SH-SY5Y (cell line): ENCODE data around the gene TTC28.

Experiments
- GATA2 ChIP-seq: IDR thresholded peaks from 2 replicates; pipeline ENCODE4 v1.6.1; 2011; ENCODE audit warnings: mild to moderate bottlenecking, low read depth, low read length
- GATA3 ChIP-seq: IDR thresholded peaks from 2 replicates; pipeline ENCODE4 v1.6.1; 2011; ENCODE audit warnings: low read depth, mild to moderate bottlenecking, low read length, moderate library complexity

The TTC28 gene

DNA sequence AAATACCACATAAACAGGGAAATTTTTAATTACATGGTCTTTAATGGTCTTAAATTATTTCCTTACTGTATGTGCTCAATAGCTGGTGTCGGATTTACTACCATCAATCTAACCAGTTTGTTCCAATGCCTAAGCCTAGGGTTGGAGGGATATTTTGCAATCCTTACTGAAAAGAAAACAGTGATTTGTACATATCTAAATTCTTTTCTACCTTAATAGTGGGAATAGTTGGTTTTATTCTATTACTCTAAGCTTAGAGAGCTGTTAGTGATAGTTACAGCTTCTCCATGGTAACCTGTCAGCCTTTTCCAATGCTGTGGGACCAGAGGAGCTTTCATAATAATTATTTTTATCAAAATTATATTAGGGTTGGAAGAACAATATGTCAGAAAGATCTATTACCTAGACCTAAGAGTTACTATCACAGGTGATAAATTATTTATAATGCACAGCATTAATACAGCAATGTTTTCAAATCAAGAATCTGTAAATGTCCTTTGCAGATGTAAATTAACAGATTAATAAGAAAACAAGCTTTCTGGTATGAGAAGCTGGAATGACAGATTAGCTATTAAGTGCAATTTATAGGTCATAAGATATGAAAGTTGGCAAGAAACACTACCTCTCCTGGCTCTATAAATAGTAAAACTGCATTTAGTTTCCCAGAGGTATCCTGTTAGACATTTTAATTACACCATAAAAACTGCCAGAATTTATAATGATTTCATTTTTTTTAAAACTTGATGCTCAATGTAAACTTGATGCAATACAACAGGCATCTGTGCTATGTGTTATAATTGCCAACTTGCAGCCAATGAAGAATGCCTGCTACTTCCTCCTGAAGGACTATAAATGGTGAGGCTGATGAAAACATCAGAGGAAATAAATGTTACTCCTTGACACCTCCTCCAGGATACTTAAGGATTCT lies 498.6 kb downstream of the TTC28 start:
- TF ChIP-seq GATA2 (no peak), GATA3 (no peak)

DNA sequence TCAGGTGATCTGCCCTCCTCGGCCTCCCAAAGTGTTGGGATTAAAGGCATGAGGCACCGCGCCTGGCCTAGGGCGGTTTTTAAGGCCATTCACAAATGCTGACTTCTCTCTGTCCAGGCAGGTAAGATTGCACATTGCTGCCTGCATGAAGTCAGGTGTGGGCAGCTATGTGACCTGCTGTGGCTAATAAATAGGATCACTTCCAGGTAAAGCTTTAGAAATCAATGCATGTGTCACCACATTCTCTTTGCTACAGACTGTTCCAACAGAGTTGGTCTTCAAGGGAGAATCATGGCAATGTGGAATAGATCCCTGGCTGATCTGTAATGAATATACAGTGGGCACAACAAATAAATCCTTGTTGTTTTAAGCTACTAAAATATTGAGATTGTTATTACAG lies 500.2 kb downstream of the TTC28 start:
- TF ChIP-seq GATA3 (no peak), GATA2 (no peak)

DNA sequence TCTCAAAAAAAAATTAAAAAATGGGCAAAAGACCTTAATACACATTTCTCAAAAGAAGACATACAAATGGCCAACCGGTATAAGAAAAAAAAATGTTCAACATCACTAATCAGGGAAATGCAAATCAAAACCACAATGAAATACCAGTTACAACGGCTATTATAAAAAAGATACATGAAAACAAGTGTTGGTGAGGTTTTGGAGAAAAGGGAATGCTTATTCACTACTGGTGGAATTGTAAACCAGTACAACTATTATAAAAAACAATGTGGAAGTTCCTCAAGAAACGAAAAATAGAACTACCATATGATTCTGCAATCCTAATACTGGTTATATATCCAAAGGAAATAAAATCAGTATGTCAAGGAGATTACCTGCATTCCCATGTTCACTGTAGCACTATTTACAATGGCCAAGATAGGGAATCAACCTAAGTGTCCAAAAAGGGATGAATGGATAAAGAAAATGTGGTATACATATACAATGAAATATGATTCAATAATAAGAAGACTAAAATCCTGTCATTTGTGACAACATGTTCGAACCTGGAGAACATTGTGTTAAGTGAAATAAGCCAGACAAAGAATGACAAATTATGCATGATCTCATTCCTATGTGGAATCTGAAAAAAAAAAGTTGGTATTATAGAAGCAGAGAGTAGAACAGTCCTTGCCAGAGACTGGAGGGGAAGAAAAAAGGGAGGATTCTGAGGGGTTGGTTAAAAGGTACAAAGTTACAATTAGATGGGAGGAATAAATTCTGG lies 503.7 kb downstream of the TTC28 start:
- no peak for TF ChIP-seq GATA2

DNA sequence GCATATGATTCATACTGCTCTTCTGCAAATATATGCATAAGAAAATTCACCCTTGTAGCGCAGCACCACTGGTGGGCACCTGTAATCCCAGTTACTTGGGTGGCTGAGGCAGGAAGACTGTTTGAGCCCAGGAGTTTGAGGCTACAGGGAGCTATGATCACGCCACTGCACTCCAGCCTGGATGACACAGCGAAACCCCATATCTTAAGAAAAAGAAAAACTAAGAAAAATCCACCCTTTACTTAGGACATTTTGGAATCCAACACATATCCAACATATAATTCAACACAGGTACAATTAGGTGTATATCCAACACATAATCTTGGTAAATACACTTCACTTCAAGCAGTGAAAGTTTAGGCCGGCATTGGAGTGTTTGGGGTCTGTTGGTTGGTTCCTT lies 505.1 kb downstream of the TTC28 start:
- TF ChIP-seq GATA2 (no peak), GATA3 (no peak)

DNA sequence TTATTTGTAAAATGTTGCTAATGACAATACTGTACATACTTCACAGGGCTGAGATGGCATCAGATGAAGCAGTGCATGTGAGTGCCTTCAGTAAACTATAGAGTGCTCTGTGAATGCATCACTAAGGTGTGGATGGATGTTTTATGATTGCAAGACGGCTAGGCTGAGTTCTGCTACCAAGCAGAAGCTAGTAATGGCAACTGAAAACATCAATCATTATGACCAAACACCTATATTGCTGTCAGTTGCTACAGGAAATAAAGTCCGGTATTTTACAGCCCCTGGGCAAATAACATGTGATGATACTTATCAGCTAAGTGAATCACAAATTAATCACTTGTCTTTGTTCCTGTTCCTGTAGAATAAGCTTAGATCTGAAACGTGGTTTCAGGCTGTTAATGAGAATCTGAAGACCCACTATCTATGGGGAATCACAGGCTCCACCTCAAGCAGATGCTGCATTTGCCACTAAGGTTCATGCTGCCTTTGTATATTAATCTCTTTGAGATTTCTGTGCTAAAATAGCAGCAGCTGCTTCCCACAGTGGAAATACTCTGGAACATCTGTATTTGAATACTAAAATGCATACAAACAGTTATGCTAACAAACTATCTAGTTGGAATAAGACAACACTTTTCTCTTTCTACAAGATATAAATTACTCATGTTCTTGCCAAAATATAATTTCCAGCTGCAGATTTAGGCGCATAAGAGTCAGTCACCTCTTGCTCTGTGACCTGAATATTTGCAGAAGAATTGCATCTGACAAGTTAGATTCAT lies 506.6 kb downstream of the TTC28 start:
- peak; percentile 91 for TF ChIP-seq GATA2
- TF ChIP-seq GATA3 = peak; percentile 78

DNA sequence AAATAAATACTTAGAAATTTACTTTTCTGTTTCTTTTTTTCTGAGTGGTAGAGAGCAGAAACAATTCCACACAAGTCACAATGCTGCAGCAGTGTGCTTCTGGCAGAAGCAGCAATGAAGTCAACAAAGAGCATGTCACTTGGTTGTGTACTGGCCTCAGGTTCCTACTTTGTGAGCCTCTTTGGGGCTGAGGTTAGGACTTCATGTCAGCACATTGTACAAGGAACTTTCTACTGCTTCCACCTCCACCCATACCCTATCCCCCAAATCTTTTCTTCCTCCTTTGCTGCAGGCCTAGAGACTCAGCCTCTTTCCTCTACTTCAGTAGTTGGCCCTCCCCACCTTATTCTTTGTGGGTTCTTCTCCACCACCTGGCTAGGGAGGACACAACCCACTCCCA lies 507.9 kb downstream of the TTC28 start:
- no peak for TF ChIP-seq GATA3
- no peak for TF ChIP-seq GATA2

DNA sequence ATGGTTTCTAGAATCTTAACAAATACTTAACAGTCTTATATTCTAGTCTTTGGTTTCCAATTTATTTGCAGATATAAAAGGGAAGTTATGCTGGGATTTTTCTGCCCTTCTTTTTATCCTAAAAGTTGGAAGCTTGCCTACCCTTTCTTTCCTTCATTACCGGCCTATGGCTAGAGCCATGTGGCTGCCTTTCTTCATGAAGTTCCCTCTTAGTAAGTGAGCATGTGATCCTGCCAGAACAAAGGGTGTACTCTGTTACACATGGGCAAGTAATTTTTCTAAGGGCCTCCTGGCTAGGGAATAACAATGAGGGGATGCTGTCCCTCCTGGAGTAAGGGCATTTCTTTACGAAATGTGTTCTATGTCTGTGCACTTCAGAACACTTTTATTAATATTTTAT lies 508.5 kb downstream of the TTC28 start:
- TF ChIP-seq GATA3 (no peak), GATA2 (no peak)

DNA sequence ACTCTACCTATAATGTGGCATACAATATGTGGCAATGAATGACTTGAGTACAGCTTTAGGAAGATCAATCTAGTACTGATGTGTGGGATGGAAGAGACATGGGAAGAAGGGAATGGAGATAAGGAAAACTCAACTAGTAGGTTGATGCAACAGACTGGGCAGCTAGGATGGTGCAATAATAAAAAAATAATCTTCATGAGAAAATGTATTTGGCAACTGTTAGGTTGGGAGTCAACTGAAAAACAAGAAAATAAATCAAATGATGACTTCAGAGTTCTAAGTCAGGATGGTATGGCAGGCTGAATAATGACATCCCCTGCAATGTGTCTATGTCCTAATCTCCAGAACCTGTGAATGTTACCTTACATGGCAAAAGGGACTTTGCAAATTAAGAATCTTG lies 523.8 kb downstream of the TTC28 start:
- TF ChIP-seq GATA3 = no peak
- TF ChIP-seq GATA2 = no peak

DNA sequence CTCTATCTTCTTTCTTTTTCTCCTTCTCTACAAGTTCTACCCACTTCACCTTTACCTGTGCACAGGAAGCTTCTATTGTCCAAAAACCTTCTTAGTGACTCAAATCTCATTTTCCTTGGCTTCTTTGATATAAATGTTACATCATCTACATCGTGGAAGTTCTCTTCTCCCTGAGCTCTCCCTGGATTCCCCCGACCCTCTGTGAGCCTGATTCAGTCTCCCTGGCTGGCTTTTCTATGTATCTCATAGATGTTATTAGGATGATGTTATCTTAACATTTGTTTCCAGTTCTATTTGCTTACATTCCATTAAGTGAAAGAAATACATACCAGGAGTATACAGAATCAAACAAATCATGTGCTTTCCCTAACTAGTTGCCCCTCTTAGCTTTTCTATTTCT lies 524.8 kb downstream of the TTC28 start:
- TF ChIP-seq GATA2 = no peak
- TF ChIP-seq GATA3 = no peak

DNA sequence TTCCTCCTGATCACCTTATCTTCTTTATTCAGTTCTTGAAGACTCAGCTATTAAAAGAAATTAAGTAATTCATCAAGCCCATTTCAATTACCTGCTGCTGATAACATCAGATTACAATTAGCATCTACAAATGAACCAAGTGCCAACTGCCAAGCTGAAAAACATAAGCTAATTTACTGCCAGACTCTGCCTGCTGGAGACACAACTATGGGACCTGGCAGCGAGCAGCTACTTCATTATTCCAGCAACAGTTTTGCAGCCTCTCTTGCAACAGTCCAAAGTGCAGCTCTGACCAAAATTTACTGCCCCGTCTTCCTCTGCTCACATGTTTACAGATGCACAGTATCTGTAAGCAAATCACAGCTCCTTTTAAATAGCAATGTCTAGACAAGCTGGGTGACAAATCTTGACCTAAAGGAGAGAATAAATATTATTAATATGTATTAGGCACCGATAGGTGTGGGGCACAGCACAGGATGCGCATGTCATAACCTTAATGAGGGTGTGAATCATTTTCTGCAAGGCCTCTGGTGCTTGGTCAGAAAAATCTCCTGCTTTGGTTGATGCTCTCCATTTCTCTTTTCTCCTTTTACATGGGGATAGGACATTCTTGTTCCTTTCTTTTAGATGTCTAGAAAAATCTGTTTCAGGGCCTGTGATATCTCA lies 528.4 kb downstream of the TTC28 start:
- TF ChIP-seq GATA2 (no peak; the same call in 1 of the 2 replicates), GATA3 (no peak)

DNA sequence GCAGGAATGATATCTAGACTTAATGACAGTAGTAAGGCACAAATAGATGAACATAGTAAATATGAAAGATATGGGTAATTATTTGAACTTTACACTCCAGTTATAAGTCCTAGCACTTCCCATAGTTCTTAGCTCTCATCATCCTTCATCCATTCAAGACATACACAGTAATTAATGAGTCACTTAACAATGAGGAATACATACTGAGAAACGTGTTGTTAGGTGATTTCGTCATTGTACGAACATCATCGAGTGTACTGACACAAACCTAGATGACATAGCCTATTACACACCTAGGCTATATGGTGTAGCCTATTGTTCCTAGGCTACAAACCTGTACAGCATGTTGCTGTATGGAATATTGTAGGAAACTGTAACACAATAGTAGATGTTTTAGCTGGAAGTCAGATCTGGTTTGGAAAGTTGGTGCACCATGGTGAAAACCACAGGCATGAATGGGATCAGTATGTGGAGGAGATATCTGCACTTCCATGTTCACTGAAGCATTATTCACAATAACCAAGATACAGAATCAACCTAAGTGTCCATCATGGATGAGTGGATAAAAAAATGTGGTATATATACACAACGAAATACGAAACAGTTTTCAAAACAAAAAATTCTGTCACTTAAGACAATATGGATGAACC lies 530.7 kb downstream of the TTC28 start:
- TF ChIP-seq GATA2 (no peak), GATA3 (no peak)

DNA sequence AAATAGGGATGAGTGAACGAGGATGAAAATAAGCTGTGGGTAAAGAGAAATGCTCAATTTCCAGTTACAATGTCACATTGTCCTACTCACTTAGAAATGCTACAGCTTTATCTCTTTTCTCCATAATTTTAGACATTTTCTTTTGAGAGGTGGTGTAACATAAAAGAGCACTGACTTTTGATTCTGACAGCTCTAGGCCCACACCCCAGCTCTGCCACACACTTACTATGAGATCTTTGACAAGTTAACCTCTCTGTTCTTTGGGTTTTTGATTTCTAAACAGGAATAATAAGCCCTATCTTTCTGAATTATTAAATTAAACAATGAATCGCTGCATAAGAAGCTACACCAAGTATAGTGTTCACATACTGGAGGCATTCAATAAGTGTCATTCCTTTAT lies 532.2 kb downstream of the TTC28 start:
- TF ChIP-seq GATA3 (no peak), GATA2 (no peak)
